ENCODE measurements around the gene TEX11.

TEX11 gene

GRCh38 chrX:70482300-70482699 lies 426.2 kb downstream of the TEX11 start:
- no peak for FAIRE-seq

GRCh38 chrX:70481471-70482270 lies 426.8 kb downstream of the TEX11 start:
- FAIRE-seq = no peak

DNA sequence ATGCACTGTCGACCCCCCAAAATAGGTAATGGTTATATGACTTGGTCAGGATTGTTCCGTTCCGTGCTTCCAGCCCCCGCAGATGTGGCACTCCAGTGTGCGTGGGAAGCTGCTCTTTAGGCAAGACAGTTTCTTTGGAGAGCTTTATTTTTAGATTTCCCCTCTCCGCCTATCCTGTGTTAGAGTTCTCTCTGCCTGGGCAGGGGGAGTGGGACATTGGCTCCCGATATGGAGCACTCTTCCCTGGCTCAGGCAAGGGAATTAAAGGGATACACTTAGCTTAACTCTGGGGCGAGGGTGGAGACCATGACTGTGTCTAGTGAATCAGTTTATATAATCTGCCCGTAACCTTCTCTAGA lies 427.9 kb downstream of the TEX11 start:
- no peak for FAIRE-seq

GRCh38 chrX:70479922-70480659 lies 428.4 kb downstream of the TEX11 start:
- no peak for FAIRE-seq

GRCh38 chrX:70479247-70479921 lies 429.1 kb downstream of the TEX11 start:
- FAIRE-seq = no peak

All from islet of Langerhans (tissue), 1 donor.